Fibroblast of lung (primary cell): Measurements from ENCODE around the gene SELENON. TPM values are rescaled to one million over a fixed set of nuclear protein-coding genes. Genes with fewer than 3 reads are reported as not detected.
A peak's percentile ranks its signal among the peaks of the same experiment; 100 is the strongest.

ENCODE experiments used
- DNase-seq, 2 donors: peaks; one replicate each; pipeline versions ENCODE4 v3.0.0 to v3.0.0-alpha.2; 2010; ENCODE audit warnings: low read depth in 2 of 2
- H2AFZ ChIP-seq: 2 replicates; pipeline ENCODE4 v1.5.1; 2012; ENCODE audit warnings: low read length, control low read depth, inconsistent platforms
- H3K27ac ChIP-seq: 2 replicates; pipeline ENCODE4 v1.5.1; 2011; ENCODE audit warnings: low read length, control low read depth; ENCODE audit not compliant: insufficient read depth
- H3K27me3 ChIP-seq: 2 replicates; pipeline ENCODE4 v1.5.1; 2011; ENCODE audit warnings: mild to moderate bottlenecking, low read length; ENCODE audit not compliant: control insufficient read depth, insufficient read depth
- H3K36me3 ChIP-seq: 2 replicates; pipeline ENCODE4 v1.5.1; 2011; ENCODE audit warnings: low read length; ENCODE audit not compliant: control insufficient read depth, insufficient read depth
- H3K4me1 ChIP-seq: 2 replicates; pipeline ENCODE4 v1.5.1; 2011; ENCODE audit warnings: low read length; ENCODE audit not compliant: control insufficient read depth, insufficient read depth; ENCODE audit errors: extremely low read depth
- H3K4me2 ChIP-seq: 2 replicates; pipeline ENCODE4 v1.5.1; 2011; ENCODE audit warnings: low read length, control low read depth; ENCODE audit not compliant: insufficient read depth; ENCODE audit errors: extremely low read depth
- H3K4me3 ChIP-seq, 4 experiments: fragments of 200-600 bp in 1 of 4; sonication (generic) in 1 of 4; replicated peaks in 1 of 4; 2 replicates each; pipeline ENCODE4 v1.5.1; 2011 to 2016; ENCODE audit warnings: low read length in 4 of 4, low read depth in 3 of 4, mild to moderate bottlenecking in 3 of 4, control low read depth in 2 of 4, inconsistent platforms in 1 of 4, mixed read lengths in 1 of 4; ENCODE audit not compliant: insufficient read depth in 1 of 4; ENCODE audit errors: control extremely low read depth in 1 of 4
- H3K79me2 ChIP-seq: 2 replicates; pipeline ENCODE4 v1.5.1; 2012; ENCODE audit warnings: mild to moderate bottlenecking, low read length, inconsistent platforms; ENCODE audit not compliant: control insufficient read depth, insufficient read depth
- H3K9ac ChIP-seq: 2 replicates; pipeline ENCODE4 v1.5.1; 2011; ENCODE audit warnings: mild to moderate bottlenecking, low read length, control low read depth; ENCODE audit not compliant: insufficient read depth
- H3K9me3 ChIP-seq: 2 replicates; pipeline ENCODE4 v1.5.1; 2012; ENCODE audit warnings: low read depth, low read length; ENCODE audit not compliant: control insufficient read depth, insufficient read depth
- H4K20me1 ChIP-seq: 2 replicates; pipeline ENCODE4 v1.5.1; 2011; ENCODE audit warnings: low read length; ENCODE audit not compliant: control insufficient read depth, insufficient read depth; ENCODE audit errors: extremely low read depth
- CTCF ChIP-seq, 2 donors: IDR thresholded peaks in 1 of 2; conservative IDR thresholded peaks in 1 of 2; 1 replicate in 1 of 2; 2 replicates in 1 of 2; pipeline ENCODE4 v1.5.1; 2011 to 2012; ENCODE audit warnings: low read length in 2 of 2, control low read depth in 1 of 2, inconsistent platforms in 1 of 2, low read depth in 1 of 2, mild to moderate bottlenecking in 1 of 2
- EZH2 ChIP-seq: IDR thresholded peaks from 2 replicates; pipeline ENCODE4 v1.5.1; 2012; ENCODE audit warnings: low read length, control low read depth, mild to moderate bottlenecking; ENCODE audit errors: missing control alignments
- polyA plus RNA-seq, 2 donors: library from polyadenylated mRNA; depleted of rRNA in 1 of 2; stranded (reverse) in 1 of 2; unstranded in 1 of 2; fragments of >200 nt; gene quantifications; 2 replicates each; pipeline ENCODE4 v1.2.1, GENCODE V29; 2011 to 2012; ENCODE audit warnings: missing spikeins in 1 of 2
- total RNA-seq: library from RNA; depleted of rRNA; stranded (reverse); fragments of >200 nt; gene quantifications from 2 replicates; pipeline ENCODE4 v1.2.1, GENCODE V29; 2014

The SELENON gene
- total and polyA plus RNA-seq, 2 donors (not counting 1 experiment from before 2014, with no cell fraction given) = 19.3 to 67.6 TPM

GRCh38 chr1:25856856-25857255, 56.9 kb downstream of the SELENON start:
- no peak overlapping the region for H3K9ac ChIP-seq
- H3K27me3 ChIP-seq = no peaks in the 10 kb centered on the region
- H3K4me3 ChIP-seq = no peak overlapping the region
- peaks cover 4% of the 10 kb centered on the region for H3K4me1 ChIP-seq
- no peak for DNase-seq
- H4K20me1 ChIP-seq = no peaks in the 10 kb centered on the region
- peaks cover 5% of the 10 kb centered on the region for H3K79me2 ChIP-seq
- H3K27ac ChIP-seq = no peak overlapping the region
- H3K36me3 ChIP-seq = no peaks in the 10 kb centered on the region
- no peak for TF ChIP-seq EZH2
- TF ChIP-seq CTCF (conservative IDR thresholded peaks at IDR 0.05 in 1 of 2, IDR thresholded peaks at IDR 0.05 in 1 of 2; ENCODE audit: low read depth in 1 of 2, low read length in 2 of 2) = no peak
- H3K4me2 ChIP-seq = no peak overlapping the region
- no peak overlapping the region for H2AFZ ChIP-seq
- no peaks in the 10 kb centered on the region for H3K9me3 ChIP-seq

- Histone ChIP-seq H3K36me3 (peaks cover 5% of the 10 kb centered on the region), H3K27me3 (no peaks in the 10 kb centered on the region), H2AFZ (peak overlapping the region; percentile 96), H3K9me3 (no peaks in the 10 kb centered on the region), H3K4me3 (peak overlapping the region; percentile 73 to 84 (median 76)), H3K4me1 (peaks cover 4% of the 10 kb centered on the region), H3K79me2 (peaks cover 5% of the 10 kb centered on the region), H3K27ac (no peak overlapping the region), H3K4me2 (peak overlapping the region; percentile 98), H3K9ac (peak overlapping the region; percentile 65), H4K20me1 (no peaks in the 10 kb centered on the region)
- no peak for TF ChIP-seq EZH2
- TF ChIP-seq CTCF (conservative IDR thresholded peaks at IDR 0.05 in 1 of 2, IDR thresholded peaks at IDR 0.05 in 1 of 2; ENCODE audit: low read depth in 1 of 2, low read length in 2 of 2) = no peak
- DNase-seq = no peak
Observed at GRCh38 chr1:25858494-25858893, 58.5 kb downstream of the SELENON start.

- peak; percentile 81 to 84 for DNase-seq
- Histone ChIP-seq H3K27ac (peak within 1 kb of the TSS; percentile 89), H3K9me3 (no peaks in the 10 kb centered on the region), H2AFZ (peak within 1 kb of the TSS; percentile 96), H3K27me3 (no peaks in the 10 kb centered on the region), H3K4me3 (peak within 1 kb of the TSS; percentile 73 to 84 (median 76)), H3K79me2 (peaks cover 5% of the 10 kb centered on the region), H3K4me1 (peaks cover 4% of the 10 kb centered on the region), H3K9ac (peak within 1 kb of the TSS; percentile 65), H3K36me3 (peaks cover 5% of the 10 kb centered on the region), H3K4me2 (peak within 1 kb of the TSS; percentile 98), H4K20me1 (no peaks in the 10 kb centered on the region)
- TF ChIP-seq EZH2 = no peak
- no peak for TF ChIP-seq CTCF (conservative IDR thresholded peaks at IDR 0.05 in 1 of 2, IDR thresholded peaks at IDR 0.05 in 1 of 2; ENCODE audit: low read depth in 1 of 2, low read length in 2 of 2)
Observed at GRCh38 chr1:25858906-25859789, 59.2 kb downstream of the SELENON start, which contains the start of gene AUNIP. AUNIP (minus strand) TSS chr1:25859457; CDS start chr1:25859357, 100 bp downstream.
